ENCODE data around the gene OR56B4. TPM values are rescaled to one million over a fixed set of nuclear protein-coding genes. Genes with fewer than 3 reads are reported as not detected.
"Not testable (repeated sequence)": the region's sequence is repeated elsewhere in the genome, so short reads cannot be mapped to it uniquely, and the experiment has no call there.

The OR56B4 gene
- total RNA-seq, 2 donors from 2014 or later, result not detected

DNA sequence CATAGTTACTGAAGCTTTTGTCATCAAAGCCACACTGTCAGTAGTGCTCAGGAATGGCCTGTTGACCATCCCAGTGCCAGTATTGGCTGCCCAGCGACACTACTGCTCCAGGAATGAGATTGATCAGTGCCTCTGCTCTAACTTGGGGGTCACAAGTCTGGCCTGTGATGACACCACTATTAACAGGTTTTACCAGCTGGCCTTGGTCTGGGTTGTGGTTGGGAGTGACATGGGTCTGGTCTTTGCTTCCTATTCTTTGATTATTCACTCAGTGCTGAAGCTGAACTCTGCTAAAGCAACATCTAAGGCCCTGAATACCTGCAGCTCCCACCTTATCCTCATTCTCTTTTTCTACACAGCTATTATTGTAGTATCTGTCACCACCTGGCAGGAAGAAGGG lies 21.5 kb downstream of the OR56B4 start:
- no peaks in the 10 kb centered on the region for H3K36me3 Mint-ChIP-seq
- H3K9me3 Mint-ChIP-seq, result no peaks in the 10 kb centered on the region
- DNase-seq (ENCODE audit: low spot score in 2 of 2) (no peak), ATAC-seq (no peak)
- H3K27ac Mint-ChIP-seq, result no peak overlapping the region

- no peak overlapping the region for H3K27ac Mint-ChIP-seq
- DNase-seq (ENCODE audit: low spot score in 2 of 2), result no peak
- no peaks in the 10 kb centered on the region for H3K36me3 Mint-ChIP-seq
- H3K9me3 Mint-ChIP-seq, result no peaks in the 10 kb centered on the region
- no peak for ATAC-seq
Observed at GRCh38 chr11:6129635-6130034, 22.2 kb downstream of the OR56B4 start.

DNA sequence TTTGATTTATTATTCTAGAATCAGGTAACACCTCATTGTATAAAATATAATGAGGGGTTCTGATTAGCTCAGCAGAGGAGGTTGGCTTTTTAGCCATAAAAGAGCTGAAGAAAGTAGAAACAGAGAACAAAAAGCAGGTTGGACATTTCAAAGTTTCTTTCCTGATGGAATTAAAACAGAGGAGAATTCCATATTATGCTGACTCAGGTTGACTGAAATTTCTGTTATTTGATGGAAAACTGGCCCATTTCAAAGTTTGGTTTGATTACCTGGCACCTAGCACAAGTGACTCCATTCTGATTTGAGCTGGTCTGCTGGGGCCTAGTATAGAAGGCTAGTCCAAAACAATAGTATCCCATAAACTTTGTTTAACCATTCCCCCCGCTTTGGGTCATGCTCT lies 24.9 kb downstream of the OR56B4 start:
- DNase-seq (ENCODE audit: low spot score in 2 of 2) (no peak), ATAC-seq (no peak)
- H3K27ac Mint-ChIP-seq, result no peak overlapping the region
- H3K9me3 Mint-ChIP-seq, result no peaks in the 10 kb centered on the region
- no peaks in the 10 kb centered on the region for H3K36me3 Mint-ChIP-seq

DNA sequence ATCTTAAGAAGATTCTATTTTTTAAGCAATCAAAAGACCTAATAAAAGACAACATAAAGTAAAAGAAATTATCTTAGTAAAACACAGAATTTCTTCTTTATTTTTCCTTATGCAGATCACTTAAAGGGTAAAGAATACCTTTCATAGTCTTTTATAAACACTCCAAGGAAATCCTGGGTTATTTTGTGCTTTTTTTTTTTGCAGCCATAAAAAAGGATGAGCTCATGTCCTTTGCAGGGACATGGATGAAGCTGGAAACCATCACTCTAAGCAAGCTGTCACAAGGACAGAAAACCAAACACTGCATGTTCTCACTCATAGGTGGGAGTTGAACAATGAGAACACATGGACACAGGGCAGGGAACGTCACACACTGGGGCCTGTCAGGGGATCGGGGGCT lies 28.5 kb downstream of the OR56B4 start:
- not testable (repeated sequence) for ATAC-seq; H3K36me3 Mint-ChIP-seq; DNase-seq (ENCODE audit: low spot score in 2 of 2); H3K9me3 Mint-ChIP-seq; H3K27ac Mint-ChIP-seq

- Mint-ChIP-seq H3K27ac (no peak overlapping the region), H3K36me3 (peaks cover 6% of the 10 kb centered on the region in 2 donors), H3K9me3 (peaks cover 0 to 4% of the 10 kb centered on the region in 2 donors)
- DNase-seq (ENCODE audit: low spot score in 2 of 2), result no peak
- no peak for ATAC-seq
Observed at GRCh38 chr11:6142936-6143335, 35.5 kb downstream of the OR56B4 start.

DNA sequence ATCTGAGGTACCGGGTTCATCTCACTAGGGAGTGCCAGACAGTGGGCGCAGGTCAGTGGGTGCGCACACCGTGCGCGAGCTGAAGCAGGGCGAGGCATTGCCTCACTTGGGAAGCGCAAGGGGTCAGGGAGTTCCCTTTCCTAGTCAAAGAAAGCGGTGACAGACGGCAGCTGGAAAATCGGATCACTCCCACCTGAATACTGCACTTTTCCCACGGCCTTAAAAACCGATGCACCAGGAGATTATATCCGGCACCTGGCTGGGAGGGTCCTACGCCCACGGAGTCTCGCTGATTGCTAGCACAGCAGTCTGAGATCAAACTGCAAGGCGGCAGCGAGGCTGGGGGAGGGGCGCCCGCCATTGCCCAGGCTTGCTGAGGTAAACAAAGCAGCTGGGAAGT lies 36.3 kb downstream of the OR56B4 start:
- not testable (repeated sequence) for H3K27ac Mint-ChIP-seq; H3K9me3 Mint-ChIP-seq; ATAC-seq; DNase-seq (ENCODE audit: low spot score in 2 of 2); H3K36me3 Mint-ChIP-seq

GRCh38 chr11:6151117-6151516 lies 43.6 kb downstream of the OR56B4 start:
- Mint-ChIP-seq H3K9me3 (peaks cover 0 to 5% of the 10 kb centered on the region in 2 donors), H3K27ac (no peak overlapping the region), H3K36me3 (no peaks in the 10 kb centered on the region)
- ATAC-seq (no peak), DNase-seq (ENCODE audit: low spot score in 2 of 2) (no peak)

- H3K9me3 Mint-ChIP-seq, result peaks cover 0 to 5% of the 10 kb centered on the region in 2 donors
- DNase-seq (ENCODE audit: low spot score in 2 of 2) (no peak), ATAC-seq (no peak)
- H3K27ac Mint-ChIP-seq, result no peak overlapping the region
- no peaks in the 10 kb centered on the region for H3K36me3 Mint-ChIP-seq
Observed at GRCh38 chr11:6152126-6152525, 44.6 kb downstream of the OR56B4 start.

DNA sequence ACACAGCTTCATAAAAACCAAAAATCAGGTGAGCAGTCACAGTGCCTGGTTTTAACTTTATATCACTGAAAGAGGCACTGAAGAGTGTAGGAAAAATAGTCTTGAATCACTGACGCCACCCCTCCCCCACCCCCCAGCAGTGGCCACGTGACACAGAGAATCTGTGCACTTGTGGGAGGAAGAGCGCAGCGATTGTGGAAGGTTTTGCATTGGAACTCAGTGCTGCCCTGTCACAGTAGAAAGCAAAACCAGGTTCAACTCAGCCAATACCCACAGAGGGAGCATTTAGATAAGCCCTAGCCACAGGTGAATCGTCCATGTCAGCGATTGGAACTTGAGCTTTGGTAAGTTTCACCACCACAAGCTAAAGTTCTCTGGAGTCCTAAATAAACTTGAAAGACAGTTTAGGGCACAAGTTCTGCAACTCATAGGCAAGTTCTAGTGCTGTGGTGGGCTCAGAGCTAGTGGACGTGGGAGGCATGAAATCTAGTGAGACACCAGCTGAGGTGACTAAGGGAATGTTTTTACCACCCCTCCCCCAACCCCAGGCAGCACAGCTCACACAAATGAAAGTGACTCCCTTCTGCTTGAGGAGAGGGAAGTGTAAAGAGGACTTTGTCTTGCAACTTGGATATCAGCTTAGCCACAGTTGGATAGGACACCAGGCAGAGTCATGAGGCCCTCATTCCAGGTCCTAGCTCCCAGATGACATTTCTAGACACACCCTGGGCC lies 49.3 kb downstream of the OR56B4 start:
- DNase-seq (ENCODE audit: low spot score in 2 of 2), result no peak
- no peaks in the 10 kb centered on the region for H3K36me3 Mint-ChIP-seq
- H3K9me3 Mint-ChIP-seq, result no peaks in the 10 kb centered on the region
- ATAC-seq, result no peak
- H3K27ac Mint-ChIP-seq, result no peak overlapping the region

Other genes starting within 250 kb of the OR56B4 start
- not detected for gene OR52E8, start 250.0 kb upstream of the OR56B4 start, total RNA-seq
- not detected for gene OR52E4, start 227.1 kb upstream of the OR56B4 start, total RNA-seq
- gene OR52E5, start 214.5 kb upstream of the OR56B4 start, total RNA-seq, result not detected
- gene OR56A3, start 165.4 kb upstream of the OR56B4 start, total RNA-seq, result not detected
- not detected for gene OR56A5, start 139.2 kb upstream of the OR56B4 start, total RNA-seq
- not detected for gene OR52L1, start 120.7 kb upstream of the OR56B4 start, total RNA-seq
- under 1 TPM in 1 of 2 donors, not detected in 1; 0.12 TPM for gene OR56A4, start 100.7 kb upstream of the OR56B4 start, total RNA-seq
- under 1 TPM in 1 of 2 donors, not detected in 1; 0.04 TPM for gene OR56A1, start 76.9 kb upstream of the OR56B4 start, total RNA-seq
- gene OR52B2, start 62.6 kb downstream of the OR56B4 start, total RNA-seq, result not detected
- gene OR52W1, start 91.5 kb downstream of the OR56B4 start, total RNA-seq, result not detected
- not detected for gene C11orf42, start 97.9 kb downstream of the OR56B4 start, total RNA-seq
- 10 to 100 TPM; 16.7 to 24.4 TPM for gene FHIP1B, start 127.0 kb downstream of the OR56B4 start, total RNA-seq
- under 1 TPM; 0.21 to 0.52 TPM for gene CNGA4, start 131.4 kb downstream of the OR56B4 start, total RNA-seq
- not detected for gene CCKBR, start 152.2 kb downstream of the OR56B4 start, total RNA-seq
- 10 to 100 TPM in 1 of 2 donors, 1 to 10 TPM in 1; 4.3 to 20.7 TPM for gene CAVIN3, start 212.8 kb downstream of the OR56B4 start, total RNA-seq

Measured in activated naive CD4-positive, alpha-beta T cell treated with anti-CD3 and anti-CD28 coated beads, Interleukin-2, amount 50 U/mL, for 72 hours (primary cell).